IPS DF 19.7 (cell line): ENCODE measurements around the gene CIRBP.

Experiments used
- DNase-seq: peaks from one replicate; pipeline ENCODE4 v3.0.0-alpha.2; 2013; ENCODE audit warnings: low read depth, low spot score

Gene CIRBP

GRCh38 chr19:1278713-1279660 is 9.9 kb downstream of the CIRBP start:
- DNase-seq: no peak

- DNase-seq: no peak
Observed at GRCh38 chr19:1279782-1280341, 10.7 kb downstream of the CIRBP start.

- no peak for DNase-seq
Observed at GRCh38 chr19:1280636-1281568, 11.8 kb downstream of the CIRBP start.

GRCh38 chr19:1281569-1282287 is 12.6 kb downstream of the CIRBP start:
- no peak for DNase-seq

GRCh38 chr19:1282588-1283206 is 13.6 kb downstream of the CIRBP start:
- no peak for DNase-seq

GRCh38 chr19:1283207-1283916 is 14.2 kb downstream of the CIRBP start:
- DNase-seq: no peak

GRCh38 chr19:1283917-1284292 is 14.8 kb downstream of the CIRBP start:
- DNase-seq: no peak

GRCh38 chr19:1284293-1284978 is 15.3 kb downstream of the CIRBP start:
- DNase-seq: no peak

- DNase-seq: no peak
Observed at GRCh38 chr19:1284979-1285736, 16.0 kb downstream of the CIRBP start.

GRCh38 chr19:1285737-1286360 is 16.7 kb downstream of the CIRBP start, which contains the start of gene EFNA2:
TSS of gene EFNA2 (plus strand) at chr19:1285873. CDS start at chr19:1286169, 296 bp downstream.
- no peak for DNase-seq

GRCh38 chr19:1286487-1287353 is 17.6 kb downstream of the CIRBP start:
- DNase-seq: no peak

- DNase-seq: no peak
Observed at GRCh38 chr19:1287354-1288225, 18.5 kb downstream of the CIRBP start.

- DNase-seq: no peak
Observed at GRCh38 chr19:1288226-1288612, 19.1 kb downstream of the CIRBP start.

GRCh38 chr19:1288833-1289685 is 19.9 kb downstream of the CIRBP start:
- DNase-seq: no peak

- DNase-seq: no peak
Observed at GRCh38 chr19:1289686-1290025, 20.5 kb downstream of the CIRBP start.
